ENCODE results near the gene POU4F3.

- TF ChIP-seq POLR2A (IDR thresholded peaks at IDR 0.05) (no peak), CTCF (IDR thresholded peaks at IDR 0.05 in 4 of 5, conservative IDR thresholded peaks at IDR 0.05 in 1 of 5) (no peak)
Measured at GRCh38 chr5:146342519-146342881, 3.9 kb downstream of the POU4F3 start.

Measured in gastrocnemius medialis (tissue), 4 donors.